HEK293 (cell line): ENCODE data around the gene RHBG.

Experiments
- CTCF ChIP-seq: fragments of 450-650 bp; formaldehyde crosslinking; IDR thresholded peaks from 2 replicates; pipeline ENCODE4 v1.5.1; 2016; ENCODE audit warnings: missing biosample characterization, missing genetic modification characterization
- PATZ1 ChIP-seq: fragments of 450-650 bp; formaldehyde crosslinking; IDR thresholded peaks from 2 replicates; pipeline ENCODE4 v1.5.1; 2016; ENCODE audit warnings: missing biosample characterization, missing genetic modification characterization
- REST ChIP-seq: fragments of 450-650 bp; formaldehyde crosslinking; IDR thresholded peaks from 2 replicates; pipeline ENCODE4 v1.5.1; 2016; ENCODE audit warnings: missing biosample characterization, missing genetic modification characterization
- YY1 ChIP-seq: fragments of 450-650 bp; formaldehyde crosslinking; IDR thresholded peaks from 2 replicates; pipeline ENCODE4 v1.5.1; 2018; ENCODE audit warnings: missing biosample characterization, missing genetic modification characterization
- ZBTB7A ChIP-seq: fragments of 450-650 bp; formaldehyde crosslinking; IDR thresholded peaks from 2 replicates; pipeline ENCODE4 v1.5.1; 2016; ENCODE audit warnings: low read depth, missing biosample characterization, missing genetic modification characterization
- ZNF133 ChIP-seq: fragments of 450-650 bp; formaldehyde crosslinking; IDR thresholded peaks from 2 replicates; pipeline ENCODE4 v1.5.1; 2016; ENCODE audit warnings: missing biosample characterization, missing genetic modification characterization
- ZNF248 ChIP-seq: fragments of 450-650 bp; formaldehyde crosslinking; IDR thresholded peaks from 2 replicates; pipeline ENCODE4 v1.5.1; 2017; ENCODE audit warnings: missing biosample characterization, missing genetic modification characterization

- TF ChIP-seq YY1 (tag by site-specific recombination), result no peak
- no peak for TF ChIP-seq CTCF
- no peak for TF ChIP-seq ZNF248 (tag by site-specific recombination)
- TF ChIP-seq ZBTB7A, result no peak
- no peak for TF ChIP-seq REST (tag by site-specific recombination)
- no peak for TF ChIP-seq ZNF133
- TF ChIP-seq PATZ1, result no peak
Observed at GRCh38 chr1:156378557-156378956, 9.5 kb downstream of the RHBG start.
